ENCODE results near the gene SMIM38.

DNA sequence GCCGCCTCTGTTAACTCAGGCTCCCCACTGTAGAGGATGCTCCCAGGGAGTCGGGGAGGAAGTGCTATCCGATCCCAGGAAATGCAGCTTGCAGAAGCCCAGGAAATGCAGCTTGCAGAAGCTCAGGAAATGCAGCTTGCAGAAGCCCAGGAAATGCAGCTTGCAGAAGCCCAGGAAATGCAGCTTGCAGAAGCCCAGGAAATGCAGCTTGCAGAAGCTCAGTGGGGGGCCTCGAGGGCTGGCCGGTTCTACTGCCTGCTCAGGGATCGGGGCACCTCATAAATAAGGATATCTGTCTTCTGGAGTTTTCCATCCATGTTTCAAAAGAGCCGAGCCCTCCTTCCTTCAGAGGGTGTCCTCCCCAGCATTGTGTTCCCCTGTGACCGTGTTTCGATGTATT is 25.1 kb upstream of the SMIM38 start:
- TF ChIP-seq FOXJ3 (CRISPR knock-in tag; IDR thresholded peaks at IDR 0.05): no peak
- no peak for TF ChIP-seq RAD21 (IDR thresholded peaks at IDR 0.05; ENCODE audit: low read length)
- no peak for TF ChIP-seq MAX (IDR thresholded peaks at IDR 0.05; ENCODE audit: low read depth)
- no peak for TF ChIP-seq SIN3A (IDR thresholded peaks at IDR 0.05; ENCODE audit: borderline replicate concordance, low read depth, low read length)
- no peak for TF ChIP-seq TAF1 (IDR thresholded peaks at IDR 0.05; ENCODE audit: borderline replicate concordance, low read depth, low read length)
- TF ChIP-seq, protein P1, sequence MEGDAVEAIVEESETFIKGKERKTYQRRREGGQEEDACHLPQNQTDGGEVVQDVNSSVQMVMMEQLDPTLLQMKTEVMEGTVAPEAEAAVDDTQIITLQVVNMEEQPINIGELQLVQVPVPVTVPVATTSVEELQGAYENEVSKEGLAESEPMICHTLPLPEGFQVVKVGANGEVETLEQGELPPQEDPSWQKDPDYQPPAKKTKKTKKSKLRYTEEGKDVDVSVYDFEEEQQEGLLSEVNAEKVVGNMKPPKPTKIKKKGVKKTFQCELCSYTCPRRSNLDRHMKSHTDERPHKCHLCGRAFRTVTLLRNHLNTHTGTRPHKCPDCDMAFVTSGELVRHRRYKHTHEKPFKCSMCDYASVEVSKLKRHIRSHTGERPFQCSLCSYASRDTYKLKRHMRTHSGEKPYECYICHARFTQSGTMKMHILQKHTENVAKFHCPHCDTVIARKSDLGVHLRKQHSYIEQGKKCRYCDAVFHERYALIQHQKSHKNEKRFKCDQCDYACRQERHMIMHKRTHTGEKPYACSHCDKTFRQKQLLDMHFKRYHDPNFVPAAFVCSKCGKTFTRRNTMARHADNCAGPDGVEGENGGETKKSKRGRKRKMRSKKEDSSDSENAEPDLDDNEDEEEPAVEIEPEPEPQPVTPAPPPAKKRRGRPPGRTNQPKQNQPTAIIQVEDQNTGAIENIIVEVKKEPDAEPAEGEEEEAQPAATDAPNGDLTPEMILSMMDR (IDR thresholded peaks at IDR 0.05): no peak
- no peak for TF ChIP-seq POLR2AphosphoS5 (IDR thresholded peaks at IDR 0.05; ENCODE audit: low read depth, low read length)
- TF ChIP-seq RFX5 (IDR thresholded peaks at IDR 0.05; ENCODE audit: low read length): no peak
- no peak for TF ChIP-seq EP300 (IDR thresholded peaks at IDR 0.05; ENCODE audit: borderline replicate concordance in 1 of 2, low read depth in 1 of 2, low read length in 1 of 2)

All from SK-N-SH (cell line).